K562 (cell line): ENCODE measurements around the gene CEACAM18. TPM values are rescaled to one million over a fixed set of nuclear protein-coding genes. Genes with fewer than 3 reads are reported as not detected.
A peak's percentile ranks its signal among the peaks of the same experiment; 100 is the strongest.

Source experiments
- ATAC-seq: fragments of 200-7000 bp; cut with Tn5 transposase; 3 replicates; pipeline ENCODE4 v1.9.1; 2020; ENCODE audit warnings: moderate library complexity
- BruUV-seq: library from RNA; stranded (reverse); fragments of 400-500 nt; replicated peaks from 2 replicates; lab custom pipeline; 2021; lab: Mats Ljungman, UMichigan
- CTCF ChIA-PET: fragments of 300-600 bp; formaldehyde crosslinking; extraction: SDS; loops from one replicate; lab custom pipeline; 2021; ENCODE audit warnings: low intra/inter-chr PET ratio; lab: Yijun Ruan, JAX
- POLR2A ChIA-PET: fragments of 300-600, 350-650 bp; sonication (Branson Sonifier 250); formaldehyde crosslinking; extraction: SDS; loops from one replicate; lab custom pipeline; 2021; ENCODE audit warnings: antibody characterized with exemption, inconsistent platforms; lab: Yijun Ruan, JAX
- DNase-seq, 4 experiments: peaks; one replicate each; pipeline versions ENCODE4 v3.0.0 to v3.0.0-alpha.2; 2011 to 2018; ENCODE audit warnings: low spot score in 3 of 4, mixed read lengths in 3 of 4; ENCODE audit errors: extremely low read depth in 1 of 4
- FAIRE-seq: peaks from 2 replicates; lab custom pipeline; 2011; peaks lifted over from hg19 to GRCh38; lab: Jason Lieb, UNC
- H2AFZ ChIP-seq: 2 replicates; pipeline ENCODE4 v1.6.0; 2011; ENCODE audit warnings: low read depth, low read length, control low read depth, inconsistent platforms
- H3K27ac ChIP-seq: fragments of 200-600 bp; 3 replicates; pipeline ENCODE4 v1.8.0; 2011; ENCODE audit warnings: low read depth, mild to moderate bottlenecking, control low read depth, inconsistent platforms, low read length, moderate library complexity, mixed read lengths; ENCODE audit errors: extremely low read depth
- H3K27me3 ChIP-seq, 2 experiments: fragments of 300-600 bp in 1 of 2; 2 replicates in 1 of 2; 3 replicates in 1 of 2; pipeline versions ENCODE4 v1.6.0 to v1.8.0; 2011; ENCODE audit warnings: inconsistent platforms in 2 of 2, low read length in 2 of 2, mild to moderate bottlenecking in 1 of 2, mixed read lengths in 1 of 2, moderate library complexity in 1 of 2; ENCODE audit not compliant: control insufficient read depth in 2 of 2, insufficient read depth in 2 of 2
- H3K36me3 ChIP-seq: fragments of 300-600 bp; 3 replicates; pipeline ENCODE4 v1.8.0; 2011; ENCODE audit warnings: mild to moderate bottlenecking, low read length, inconsistent platforms; ENCODE audit not compliant: control insufficient read depth, insufficient read depth
- H3K4me1 ChIP-seq, 2 experiments: fragments of 200-600 bp in 1 of 2; replicated peaks in 1 of 2; 2 replicates in 1 of 2; 3 replicates in 1 of 2; pipeline versions ENCODE4 v1.5.1 to v1.8.0; 2011; ENCODE audit warnings: inconsistent platforms in 2 of 2, low read length in 2 of 2, mild to moderate bottlenecking in 1 of 2, mixed read lengths in 1 of 2, moderate library complexity in 1 of 2; ENCODE audit not compliant: control insufficient read depth in 2 of 2, insufficient read depth in 2 of 2
- H3K4me2 ChIP-seq: 2 replicates; pipeline ENCODE4 v1.6.1; 2011; ENCODE audit warnings: low read length, control low read depth, inconsistent platforms, mixed read lengths; ENCODE audit not compliant: insufficient read depth
- H3K4me3 ChIP-seq: fragments of 200-600 bp; sonication (generic), shearing (Covaris generic); 2 replicates; pipeline ENCODE4 v1.5.1; 2016; ENCODE audit warnings: control low read depth, inconsistent platforms
- H3K79me2 ChIP-seq: fragments of 200-600 bp; 3 replicates; pipeline ENCODE4 v1.8.0; 2011; ENCODE audit warnings: low read length, inconsistent platforms; ENCODE audit not compliant: control insufficient read depth, insufficient read depth
- H3K9ac ChIP-seq, 2 experiments: 2 replicates each; pipeline versions ENCODE4 v1.6.0 to v1.6.1; 2011; ENCODE audit warnings: low read depth in 2 of 2, low read length in 2 of 2, control low read depth in 1 of 2, inconsistent platforms in 1 of 2, mild to moderate bottlenecking in 1 of 2, mixed read lengths in 1 of 2; ENCODE audit not compliant: insufficient read depth in 1 of 2
- H3K9me1 ChIP-seq: one replicate; pipeline ENCODE4 v1.6.0; 2011; ENCODE audit warnings: inconsistent platforms, mild to moderate bottlenecking, low read length, moderate library complexity; ENCODE audit not compliant: control insufficient read depth, insufficient read depth
- H3K9me3 ChIP-seq: replicated peaks from 2 replicates; pipeline ENCODE4 v1.5.1; 2011; ENCODE audit warnings: low read depth, low read length, inconsistent platforms; ENCODE audit not compliant: control insufficient read depth, insufficient read depth
- H4K20me1 ChIP-seq: replicated peaks from 2 replicates; pipeline ENCODE4 v1.6.1; 2011; ENCODE audit warnings: low read length, inconsistent platforms, mixed read lengths; ENCODE audit not compliant: control insufficient read depth, insufficient read depth
- CEBPB ChIP-seq: fragments of 450-650 bp; IDR thresholded peaks from 2 replicates; pipeline ENCODE4 v1.6.1; 2016; ENCODE audit warnings: missing genetic modification characterization, missing compliant biosample characterization
- CEBPG ChIP-seq, 3 experiments: fragments of 200-800 bp in 1 of 3; sonication (Bioruptor generic) in 1 of 3; sonication (generic) in 1 of 3; formaldehyde crosslinking in 1 of 3; IDR thresholded peaks in 2 of 3; conservative IDR thresholded peaks in 1 of 3; 2 replicates each; pipeline versions ENCODE4 v1.6.1 to v1.8.0; 2016 to 2022; ENCODE audit warnings: missing compliant biosample characterization in 2 of 3, missing genetic modification characterization in 2 of 3, mild to moderate bottlenecking in 1 of 3, missing genetic modification reagents in 1 of 3
- CREB1 ChIP-seq, 2 experiments: sonication (generic) in 1 of 2; formaldehyde crosslinking in 1 of 2; IDR thresholded peaks; 2 replicates each; pipeline versions ENCODE4 v1.6.1 to v1.8.0; 2012 to 2022; ENCODE audit warnings: inconsistent platforms in 1 of 2, mild to moderate bottlenecking in 1 of 2, missing genetic modification reagents in 1 of 2, moderate library complexity in 1 of 2
- CTCF ChIP-seq, 3 experiments: IDR thresholded peaks in 2 of 3; conservative IDR thresholded peaks in 1 of 3; 2 replicates each; pipeline ENCODE4 v1.5.1; 2011 to 2012; ENCODE audit warnings: low read length in 3 of 3, mild to moderate bottlenecking in 3 of 3, control low read depth in 2 of 3, improper control_type of control experiment in 1 of 3, inconsistent platforms in 1 of 3, low read depth in 1 of 3, mixed read lengths in 1 of 3, moderate library complexity in 1 of 3; ENCODE audit not compliant: insufficient read depth in 2 of 3
- RAD21 ChIP-seq, 2 experiments: fragments of 250-450 bp in 1 of 2; fragments of 450-650 bp in 1 of 2; sonication (Bioruptor Pico) in 1 of 2; formaldehyde crosslinking in 1 of 2; IDR thresholded peaks in 1 of 2; conservative IDR thresholded peaks in 1 of 2; 2 replicates each; pipeline versions ENCODE4 v1.4.0 to v1.8.0; 2020 to 2022; ENCODE audit warnings: mild to moderate bottlenecking in 2 of 2, moderate library complexity in 1 of 2
- REST ChIP-seq, 2 experiments: fragments of 450-650 bp; formaldehyde crosslinking in 1 of 2; IDR thresholded peaks; 2 replicates each; pipeline versions ENCODE4 v1.4.0 to v1.6.1; 2014 to 2020; ENCODE audit warnings: mild to moderate bottlenecking in 2 of 2, borderline replicate concordance in 1 of 2, low read depth in 1 of 2
- WGBS: fragments of 100-300 bp; shearing (Covaris generic); methylation state at CpG from one replicate; pipeline ENCODE4 v1.1.6; 2016; ENCODE audit warnings: low coverage, mixed read lengths; ENCODE audit not compliant: insufficient coverage; ENCODE audit errors: missing lambda C conversion rate; 5-methylcytosine and 5-hydroxymethylcytosine counted together
- in situ Hi-C: fragments of 300-500 bp; cut with MboI; formaldehyde crosslinking; loops from 4 replicates; pipeline ENCODE4 v1.15.0; 2018; ENCODE audit warnings: inconsistent platforms, mixed read lengths
- intact Hi-C: fragments of 100-400 bp; cut with micrococcal nuclease; formaldehyde crosslinking; loops from 2 replicates; pipeline ENCODE4 v1.14.2; 2022
- polyA plus RNA-seq, 8 experiments: library from polyadenylated mRNA; depleted of rRNA in 4 of 8; stranded (reverse) in 5 of 8; unstranded in 3 of 8; fragments of >200 nt; fragmentation: Nextera tagmentation in 2 of 8; fragmentation: Illumina TruSeq in 1 of 8; extraction: Ambion mirVana in 2 of 8; extraction: Trizol in 1 of 8; gene quantifications; 2 replicates each; pipeline versions ENCODE4 v1.2.1 to v1.2.3, GENCODE V29; 2011 to 2014; ENCODE audit warnings: inconsistent platforms in 1 of 8, missing spikeins in 1 of 8
- total RNA-seq, 7 experiments: library from RNA; depleted of rRNA in 6 of 7; stranded (reverse); fragments of >200 nt in 6 of 7; fragmentation: Illumina TruSeq in 2 of 7; extraction: Trizol in 2 of 7; gene quantifications; 2 replicates each; pipeline versions ENCODE4 v1.2.1 to v1.2.3, GENCODE V29; 2011 to 2021; ENCODE audit warnings: low replicate concordance in 1 of 7
- TF ChIP-seq, protein P1 (sequence below): fragments of 250-450 bp; sonication (Bioruptor Pico); IDR thresholded peaks from 2 replicates; pipeline ENCODE4 v1.8.0; 2022; ENCODE audit warnings: inconsistent platforms, mild to moderate bottlenecking, moderate library complexity, borderline replicate concordance

Gene CEACAM18
- total and polyA plus RNA-seq, 9 of the 15 experiments (the other 6 are each of a cell fraction or from before 2014, with no cell fraction given) = 0.08 to 0.24 (median 0.15) TPM; not detected in 3

DNA sequence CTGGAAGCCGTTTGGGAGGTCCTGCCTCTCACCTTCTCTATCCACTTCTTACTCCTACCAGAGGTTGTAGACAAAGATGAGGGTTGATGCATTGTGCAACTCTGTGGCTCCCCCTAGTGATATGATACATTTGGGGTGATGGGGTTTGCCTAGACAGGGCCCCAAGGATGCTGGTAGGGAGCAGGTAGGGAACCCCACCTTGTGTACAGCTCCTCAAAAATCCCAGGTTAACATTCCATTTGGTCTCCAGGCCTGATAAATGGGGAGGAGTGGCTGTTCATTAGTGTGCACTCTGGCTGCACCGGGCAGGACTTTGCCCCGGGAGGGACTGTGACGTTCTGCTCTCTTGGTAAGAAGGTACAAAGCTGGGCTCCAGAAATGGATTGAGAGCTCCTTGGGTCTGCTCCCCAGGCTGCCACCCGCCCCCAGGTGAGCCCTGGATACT lies 39.3 kb upstream of the CEACAM18 start:
- Histone ChIP-seq H3K27me3 (no peaks in the 10 kb centered on the region), H3K4me1 (peaks cover 16 to 24% of the 10 kb centered on the region in 2 experiments), H3K36me3 (no peaks in the 10 kb centered on the region), H3K4me2 (no peak overlapping the region), H2AFZ (no peak overlapping the region), H3K4me3 (no peak overlapping the region), H3K9ac (no peak overlapping the region), H3K9me3 (no peaks in the 10 kb centered on the region), H3K27ac (no peak overlapping the region), H3K79me2 (no peaks in the 10 kb centered on the region; the same call in 2 of the 3 replicates), H3K9me1 (no peaks in the 10 kb centered on the region), H4K20me1 (no peaks in the 10 kb centered on the region)
- DNase-seq (peak in 3 of 4 experiments; percentile 34 to 51 (median 41)), ATAC-seq (peak; percentile 43), FAIRE-seq (peak; percentile 42)
- no TSS peak for BruUV-seq
- WGBS = 64% methylated on average over 5 of the region's 5 CpGs
- CTCF ChIA-PET = interaction anchor here (0.7 kb wide), 1 partner anchor 169 kb away, joined by 3 read pairs; no protein-coding TSS in a partner anchor
- POLR2A ChIA-PET = no interaction called here
- in situ Hi-C loops = no loop called here
- intact Hi-C loops = loop anchor here (1.0 kb wide), 1 partner anchor 100 kb away; no protein-coding TSS in a partner anchor
- TF ChIP-seq CTCF (IDR thresholded peaks at IDR 0.05 in 2 of 3, conservative IDR thresholded peaks at IDR 0.05 in 1 of 3; ENCODE audit: insufficient read depth in 2 of 3, low read depth in 1 of 3, low read length in 3 of 3) (peak; percentile 55 to 76 (median 58)), CEBPG (CRISPR knock-in tag; IDR thresholded peaks at IDR 0.05) (0 out of 2 replicates have a peak, but pooled peaks have one; percentile 29), CEBPG (tag; conservative IDR thresholded peaks at IDR 0.05 in 1 of 2, IDR thresholded peaks at IDR 0.05 in 1 of 2) (0 out of 4 replicates have a peak, but pooled peaks of 1 of the 2 experiments have one; percentile 33), CREB1 (IDR thresholded peaks at IDR 0.05) (no peak), CREB1 (CRISPR knock-in tag; IDR thresholded peaks at IDR 0.05) (no peak), RAD21 (CRISPR knock-in tag; conservative IDR thresholded peaks at IDR 0.05 in 1 of 2, IDR thresholded peaks at IDR 0.05 in 1 of 2) (peak in 1 of 2 experiments; percentile 57; a peak in 2 of 4 replicates), CEBPB (tag) (peak; percentile 68), REST (IDR thresholded peaks at IDR 0.05; ENCODE audit: borderline replicate concordance) (peak; percentile 50), REST (CRISPR knock-in tag; IDR thresholded peaks at IDR 0.05; ENCODE audit: low read depth) (no peak)
- TF ChIP-seq, protein P1, sequence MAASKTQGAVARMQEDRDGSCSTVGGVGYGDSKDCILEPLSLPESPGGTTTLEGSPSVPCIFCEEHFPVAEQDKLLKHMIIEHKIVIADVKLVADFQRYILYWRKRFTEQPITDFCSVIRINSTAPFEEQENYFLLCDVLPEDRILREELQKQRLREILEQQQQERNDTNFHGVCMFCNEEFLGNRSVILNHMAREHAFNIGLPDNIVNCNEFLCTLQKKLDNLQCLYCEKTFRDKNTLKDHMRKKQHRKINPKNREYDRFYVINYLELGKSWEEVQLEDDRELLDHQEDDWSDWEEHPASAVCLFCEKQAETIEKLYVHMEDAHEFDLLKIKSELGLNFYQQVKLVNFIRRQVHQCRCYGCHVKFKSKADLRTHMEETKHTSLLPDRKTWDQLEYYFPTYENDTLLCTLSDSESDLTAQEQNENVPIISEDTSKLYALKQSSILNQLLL (CRISPR knock-in tag) = no peak
